Adrenal gland (tissue), 5 donors: Measurements from ENCODE around the gene TIMM9.

ENCODE experiments used
- POLR2A ChIP-seq, 2 donors: fragments of 450-650 bp; IDR thresholded peaks; one replicate each; pipeline ENCODE4 v1.6.1; 2017; ENCODE audit warnings: antibody characterized with exemption in 2 of 2, mild to moderate bottlenecking in 2 of 2, moderate library complexity in 1 of 2
- TF ChIP-seq, protein P1 (sequence below), 6 experiments: fragments of 450-650 bp in 4 of 6; fragments of 200-600 bp in 2 of 6; sonication (generic) in 1 of 6; IDR thresholded peaks; 1 replicate in 5 of 6; 2 replicates in 1 of 6; pipeline versions ENCODE4 v1.5.1 to v1.8.0; 2016 to 2021; ENCODE audit warnings: antibody characterized with exemption in 6 of 6, mild to moderate bottlenecking in 2 of 6, moderate library complexity in 1 of 6
- donor health status: DM: no; HTN: no; CAD: no.

DNA sequence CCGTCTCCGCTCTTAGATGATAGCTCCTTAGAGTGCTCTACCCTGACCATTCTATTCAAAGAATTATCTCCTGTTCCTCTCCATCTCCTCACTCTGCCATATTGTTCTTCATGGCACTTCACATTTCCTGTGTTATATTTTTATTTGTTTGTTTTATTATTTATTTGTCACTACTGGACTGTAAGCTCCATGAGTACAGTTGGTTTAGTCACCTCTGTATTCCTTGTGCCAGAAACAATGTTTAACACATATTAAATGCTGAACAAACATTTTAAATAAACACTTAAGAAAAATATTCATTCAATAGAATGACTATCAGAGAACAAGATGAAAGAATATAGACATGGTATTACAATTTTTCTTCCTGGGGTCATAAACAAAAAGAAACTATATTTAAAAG, 35.8 kb upstream of the TIMM9 start:
- no peak for TF ChIP-seq POLR2A (IDR thresholded peaks at IDR 0.05)
- TF ChIP-seq, protein P1, sequence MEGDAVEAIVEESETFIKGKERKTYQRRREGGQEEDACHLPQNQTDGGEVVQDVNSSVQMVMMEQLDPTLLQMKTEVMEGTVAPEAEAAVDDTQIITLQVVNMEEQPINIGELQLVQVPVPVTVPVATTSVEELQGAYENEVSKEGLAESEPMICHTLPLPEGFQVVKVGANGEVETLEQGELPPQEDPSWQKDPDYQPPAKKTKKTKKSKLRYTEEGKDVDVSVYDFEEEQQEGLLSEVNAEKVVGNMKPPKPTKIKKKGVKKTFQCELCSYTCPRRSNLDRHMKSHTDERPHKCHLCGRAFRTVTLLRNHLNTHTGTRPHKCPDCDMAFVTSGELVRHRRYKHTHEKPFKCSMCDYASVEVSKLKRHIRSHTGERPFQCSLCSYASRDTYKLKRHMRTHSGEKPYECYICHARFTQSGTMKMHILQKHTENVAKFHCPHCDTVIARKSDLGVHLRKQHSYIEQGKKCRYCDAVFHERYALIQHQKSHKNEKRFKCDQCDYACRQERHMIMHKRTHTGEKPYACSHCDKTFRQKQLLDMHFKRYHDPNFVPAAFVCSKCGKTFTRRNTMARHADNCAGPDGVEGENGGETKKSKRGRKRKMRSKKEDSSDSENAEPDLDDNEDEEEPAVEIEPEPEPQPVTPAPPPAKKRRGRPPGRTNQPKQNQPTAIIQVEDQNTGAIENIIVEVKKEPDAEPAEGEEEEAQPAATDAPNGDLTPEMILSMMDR (IDR thresholded peaks at IDR 0.05), result no peak
